Measurements from ENCODE around the gene CADM2.

CADM2 gene

DNA sequence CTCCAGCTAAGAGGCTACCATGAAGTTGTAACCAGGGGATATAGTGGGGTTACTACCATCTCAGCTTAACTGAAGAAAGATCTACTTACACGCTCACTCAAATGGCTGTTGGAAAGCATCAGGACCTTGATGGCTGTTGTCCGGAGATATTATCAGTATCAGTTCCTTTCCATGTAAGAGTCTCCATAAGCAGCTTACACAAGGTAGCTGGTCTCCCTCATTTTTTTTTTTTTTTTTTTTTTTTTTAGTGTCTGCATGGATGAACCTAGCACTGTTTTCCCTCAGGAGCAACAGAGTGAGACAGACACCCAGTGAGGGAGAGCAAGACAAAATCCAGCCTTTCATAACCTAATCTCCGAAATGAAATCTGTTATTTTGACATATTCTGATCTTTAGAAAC, 230.9 kb downstream of the CADM2 start:
- no peak for DNase-seq (ENCODE audit: low spot score)

DNA sequence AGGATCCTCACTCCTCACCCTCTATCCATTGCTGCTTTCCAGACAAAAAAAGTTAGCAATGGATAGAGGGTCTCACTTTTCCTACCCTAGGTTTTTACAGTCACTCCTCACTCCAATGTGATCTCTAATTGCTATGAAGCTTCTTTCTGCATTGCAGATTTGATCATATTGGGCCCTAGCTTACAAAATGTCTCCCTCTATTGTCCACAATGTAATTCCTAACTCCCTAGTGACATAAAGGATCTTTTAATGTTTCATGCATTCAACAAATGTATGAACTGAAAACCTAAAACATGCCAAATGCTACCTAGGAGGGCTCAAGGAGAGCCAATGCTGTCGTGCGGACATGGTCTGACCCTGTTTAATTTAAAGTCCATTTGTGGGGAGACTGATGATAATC, 234.8 kb downstream of the CADM2 start:
- DNase-seq (ENCODE audit: low spot score), result no peak

DNA sequence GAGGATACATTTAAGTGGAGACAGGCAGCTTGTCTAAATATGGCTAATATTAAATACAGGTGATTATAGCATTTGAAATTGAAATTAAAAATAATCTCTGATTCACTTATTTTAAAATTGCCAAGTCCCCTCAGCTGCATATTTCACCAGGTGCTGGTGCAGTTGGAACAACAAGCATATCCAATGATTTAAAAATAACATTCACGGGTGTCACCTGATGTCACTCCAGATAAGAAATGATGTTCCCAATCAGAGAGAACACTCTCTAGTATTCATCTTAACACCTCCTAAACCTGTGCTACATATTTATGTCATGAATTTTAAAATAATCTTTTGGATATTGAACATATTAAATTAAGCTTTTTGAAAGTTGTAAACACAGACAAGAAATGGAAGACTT, 249.9 kb downstream of the CADM2 start:
- DNase-seq (ENCODE audit: low spot score), result no peak

DNA sequence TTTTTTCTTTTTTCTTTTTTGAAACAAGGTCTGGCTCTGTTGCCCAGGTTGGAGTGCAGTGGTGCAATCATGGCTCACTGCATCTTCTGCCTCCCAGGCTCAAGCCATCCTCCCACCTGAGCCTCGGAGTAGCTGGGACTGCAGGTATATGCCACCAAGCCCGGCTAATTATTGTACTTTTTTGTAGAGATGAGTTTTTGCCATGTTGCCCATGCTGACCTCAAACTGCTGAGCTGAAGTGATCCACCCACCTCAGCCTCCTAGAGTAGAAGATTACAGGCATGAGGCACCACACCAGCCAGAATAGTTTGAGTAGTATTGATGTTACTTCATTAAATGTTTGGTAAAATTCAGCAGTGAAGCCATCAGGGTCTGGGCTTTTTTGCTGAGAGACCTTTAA, 251.8 kb downstream of the CADM2 start:
- DNase-seq (ENCODE audit: low spot score), result no peak

DNA sequence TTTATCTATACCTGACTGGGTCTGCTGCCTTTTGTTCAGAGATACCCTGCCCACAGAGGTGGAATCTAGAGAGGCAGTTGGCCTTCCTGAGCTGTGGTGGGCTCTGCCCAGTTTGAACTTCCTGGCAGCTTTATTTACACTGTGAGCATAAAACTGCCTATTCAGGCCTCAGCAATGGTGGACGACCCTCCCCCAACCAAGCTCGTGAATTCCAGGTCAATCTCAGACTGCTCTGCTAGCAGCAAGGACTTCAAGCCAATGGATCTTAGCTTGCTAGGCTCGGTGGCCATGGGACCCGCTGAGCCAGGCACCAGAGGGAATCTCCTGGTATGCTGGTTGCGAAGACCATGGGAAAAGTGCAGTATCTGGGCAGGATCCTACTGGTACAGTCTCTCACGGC, 270.2 kb downstream of the CADM2 start:
- DNase-seq (ENCODE audit: low spot score), result no peak

DNA sequence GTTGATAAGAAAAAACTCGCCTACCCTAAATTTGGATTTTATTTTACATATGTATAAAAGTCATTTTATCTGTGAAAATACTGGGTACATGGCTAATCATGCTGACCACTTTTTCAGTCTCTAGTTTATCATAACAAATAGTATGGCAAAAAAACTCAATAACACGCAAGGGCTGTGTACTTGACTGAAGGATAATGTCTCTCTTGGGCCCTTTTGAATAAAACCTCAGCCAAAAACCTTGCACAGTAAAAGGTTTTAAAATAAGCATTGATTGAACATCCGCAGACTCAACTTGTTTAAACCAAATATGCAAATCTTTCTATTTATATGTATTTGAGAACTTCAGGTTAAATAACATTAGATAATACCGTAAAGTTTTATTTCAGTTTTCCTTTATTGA, 285.3 kb downstream of the CADM2 start:
- DNase-seq (ENCODE audit: low spot score), result no peak

DNA sequence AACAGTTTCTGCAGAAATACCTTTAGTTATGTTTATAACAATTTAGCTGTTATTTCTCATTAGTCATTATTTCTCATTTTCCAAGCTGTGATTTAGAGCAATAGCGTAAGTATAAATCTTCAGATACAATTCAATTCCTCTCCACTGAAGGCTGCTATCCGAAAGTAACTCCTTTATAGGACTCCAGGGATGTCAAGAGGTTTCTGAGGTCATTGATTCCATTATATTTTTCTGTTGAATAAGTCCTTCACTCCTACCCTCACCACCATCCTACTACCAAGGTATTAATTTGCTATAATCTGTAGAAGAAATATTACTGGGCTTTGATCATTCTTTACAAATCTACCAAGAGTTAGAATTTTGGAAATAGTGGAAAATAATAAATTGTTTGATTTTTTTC, 285.7 kb downstream of the CADM2 start:
- no peak for DNase-seq (ENCODE audit: low spot score)

DNA sequence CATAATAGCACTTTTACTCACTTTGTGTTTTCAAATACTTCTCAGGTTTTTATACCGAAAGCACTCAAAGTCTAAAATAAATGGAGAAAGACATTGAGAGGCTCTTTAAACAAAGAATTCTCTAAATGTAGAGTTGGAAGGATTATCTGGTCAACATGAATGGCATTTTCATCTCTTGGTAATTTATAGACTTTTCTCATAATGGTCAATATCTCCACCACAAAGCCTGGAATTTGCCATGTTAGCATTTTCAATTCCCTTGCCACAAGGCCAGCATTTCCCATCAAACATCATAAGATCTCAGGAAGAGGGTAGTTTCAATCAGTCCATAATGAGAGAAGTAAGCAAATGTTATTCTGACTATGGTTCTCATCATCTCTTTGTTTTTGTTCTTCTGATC, 293.0 kb downstream of the CADM2 start:
- DNase-seq (ENCODE audit: low spot score), result no peak

DNA sequence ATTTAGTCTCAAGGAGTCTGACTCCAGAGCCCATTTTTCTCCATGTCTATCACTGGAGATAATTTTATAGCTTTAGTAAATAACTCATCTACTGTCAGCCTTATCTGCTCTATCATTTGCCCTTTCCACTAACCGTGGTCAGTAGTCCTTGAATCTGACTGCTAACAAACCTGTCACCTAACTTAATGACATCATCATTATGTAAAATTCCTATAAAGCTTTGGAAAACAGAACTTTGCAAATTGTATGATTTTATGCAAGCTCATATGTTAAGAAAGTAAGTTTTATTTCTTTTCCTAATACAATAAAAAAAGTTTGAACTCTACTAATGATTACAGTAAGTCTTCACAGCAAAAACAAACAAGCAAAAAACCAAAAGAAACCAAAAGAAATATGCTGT, 293.9 kb downstream of the CADM2 start:
- DNase-seq (ENCODE audit: low spot score), result no peak

DNA sequence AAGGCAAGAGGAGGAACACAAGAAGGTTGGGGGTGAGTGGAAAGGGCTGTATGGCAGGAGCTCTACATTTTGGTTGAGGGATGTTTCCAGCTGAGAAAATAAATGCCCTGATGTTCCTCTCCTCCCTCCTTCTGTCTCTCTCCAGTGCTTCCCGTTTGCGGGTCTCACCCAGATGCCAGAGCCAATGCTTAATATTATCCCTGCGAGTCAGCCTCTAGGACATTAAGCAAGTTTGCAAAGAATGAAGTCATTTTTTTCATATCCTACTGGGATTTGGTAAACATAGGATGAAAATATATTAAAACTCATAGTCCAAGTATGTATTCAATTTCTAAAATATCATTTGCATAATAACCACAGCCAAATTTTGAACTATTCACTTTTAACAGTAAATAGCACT, 295.9 kb downstream of the CADM2 start:
- no peak for DNase-seq (ENCODE audit: low spot score)

DNA sequence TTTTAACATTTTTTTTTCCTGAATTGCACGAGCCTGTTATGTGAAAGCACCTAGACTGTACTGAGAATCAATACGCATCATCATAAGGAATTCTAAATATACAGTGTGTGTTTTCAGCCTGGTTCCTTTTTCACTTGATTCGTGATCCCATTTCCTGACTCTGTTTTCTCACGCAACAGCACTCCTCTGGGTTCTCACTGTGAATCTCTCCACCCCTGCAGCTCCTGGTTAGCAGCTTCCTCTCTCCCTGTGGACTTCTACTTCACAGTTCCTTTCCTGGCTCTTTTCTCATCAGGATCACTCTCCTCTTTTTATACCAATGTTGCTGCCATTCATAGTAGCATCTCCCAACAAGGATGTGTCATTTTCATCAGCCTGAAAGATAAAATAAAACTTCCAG, 297.2 kb downstream of the CADM2 start:
- DNase-seq (ENCODE audit: low spot score), result no peak

DNA sequence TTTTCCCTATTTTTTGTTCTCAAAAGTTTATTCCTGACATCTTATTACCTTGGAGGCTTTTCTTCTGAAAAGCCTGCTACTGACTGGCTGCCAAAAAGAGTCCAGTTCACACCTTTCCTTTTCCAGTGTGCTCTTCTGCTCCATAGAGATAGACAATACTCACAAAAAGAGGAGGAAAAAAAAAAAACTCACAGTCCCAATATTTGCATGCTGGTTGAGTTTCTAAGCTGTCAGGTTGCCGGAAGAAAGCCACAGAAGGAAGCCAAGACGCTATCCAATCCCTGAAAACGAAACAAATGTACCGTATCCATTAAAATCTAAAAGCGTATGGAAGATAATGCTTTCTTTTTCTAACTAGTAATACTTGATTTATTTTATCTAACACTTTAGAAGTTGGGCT, 299.5 kb downstream of the CADM2 start:
- no peak for DNase-seq (ENCODE audit: low spot score)

DNA sequence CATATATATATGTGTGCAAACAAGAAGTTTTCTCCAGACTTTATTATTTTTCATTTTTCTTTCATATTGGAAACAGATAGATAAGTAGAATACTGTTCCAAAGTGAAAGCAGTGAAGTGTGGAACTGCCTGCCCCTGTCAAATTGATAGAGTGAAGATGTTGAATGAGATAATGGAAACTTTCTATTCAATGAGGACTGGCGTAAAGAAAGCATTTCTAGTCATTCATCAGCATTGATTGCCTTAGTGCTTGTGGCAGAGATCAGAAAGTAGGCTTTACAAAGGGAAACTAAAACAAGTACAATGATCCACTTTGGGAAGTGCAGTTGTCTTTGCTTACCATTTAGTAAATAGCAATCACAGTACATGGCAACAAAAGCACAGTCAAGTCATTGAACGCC, 300.0 kb downstream of the CADM2 start:
- DNase-seq (ENCODE audit: low spot score), result no peak

DNA sequence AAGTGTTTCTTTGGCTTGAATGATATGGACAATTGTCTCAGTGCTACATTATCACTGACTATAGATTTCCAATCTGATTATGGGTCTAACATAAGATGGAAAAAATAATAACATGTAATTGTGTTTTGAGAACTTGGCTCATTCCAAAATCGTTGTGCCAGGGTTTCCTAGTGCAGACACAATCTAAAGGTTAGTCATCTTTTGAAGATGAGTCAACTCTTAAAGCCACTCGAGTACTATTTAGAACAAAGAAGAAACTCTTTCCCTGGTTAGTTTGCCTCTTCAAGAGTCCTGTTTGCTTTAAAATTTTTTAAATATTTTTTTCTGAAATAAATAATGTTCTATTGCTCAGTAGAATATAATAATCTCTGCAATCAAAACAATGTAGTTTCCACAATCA, 301.0 kb downstream of the CADM2 start:
- no peak for DNase-seq (ENCODE audit: low spot score)

DNA sequence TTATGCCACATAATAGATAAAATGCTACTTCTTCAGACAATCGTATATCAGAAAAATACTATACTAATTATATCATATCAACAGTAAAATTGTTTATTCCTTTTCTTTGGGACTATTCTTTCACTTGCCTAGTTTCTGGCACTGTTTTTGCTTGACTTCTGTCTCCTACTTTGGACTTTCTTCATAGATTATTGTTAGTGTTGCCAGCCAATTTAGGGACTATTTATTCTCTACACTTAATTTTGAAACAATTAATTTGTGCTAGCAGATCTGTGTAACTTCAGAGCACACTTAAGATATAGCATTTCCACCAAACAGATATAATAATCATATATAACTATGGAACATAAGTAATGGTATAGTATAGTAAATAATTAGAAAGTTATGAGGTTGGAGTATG, 305.6 kb downstream of the CADM2 start:
- no peak for DNase-seq (ENCODE audit: low spot score)

DNA sequence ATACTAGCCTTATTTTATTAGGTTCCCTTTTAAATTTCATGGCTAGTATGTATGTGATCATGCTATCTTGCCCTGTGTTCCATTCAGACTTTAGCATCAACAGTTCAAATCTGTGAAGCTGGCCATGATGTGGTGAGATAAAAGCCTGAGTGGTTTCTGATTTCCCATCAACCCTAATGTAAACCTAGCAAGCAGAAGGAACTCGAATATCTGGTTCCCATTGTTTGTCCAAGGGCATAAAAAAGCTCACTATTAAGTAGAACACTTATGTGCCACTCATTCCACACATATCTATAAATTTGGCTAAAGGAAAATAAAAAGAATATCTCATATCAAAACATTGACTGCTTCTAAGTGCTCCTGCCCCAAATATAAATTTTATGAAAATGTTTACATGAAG, 311.7 kb downstream of the CADM2 start:
- DNase-seq (ENCODE audit: low spot score), result no peak

DNA sequence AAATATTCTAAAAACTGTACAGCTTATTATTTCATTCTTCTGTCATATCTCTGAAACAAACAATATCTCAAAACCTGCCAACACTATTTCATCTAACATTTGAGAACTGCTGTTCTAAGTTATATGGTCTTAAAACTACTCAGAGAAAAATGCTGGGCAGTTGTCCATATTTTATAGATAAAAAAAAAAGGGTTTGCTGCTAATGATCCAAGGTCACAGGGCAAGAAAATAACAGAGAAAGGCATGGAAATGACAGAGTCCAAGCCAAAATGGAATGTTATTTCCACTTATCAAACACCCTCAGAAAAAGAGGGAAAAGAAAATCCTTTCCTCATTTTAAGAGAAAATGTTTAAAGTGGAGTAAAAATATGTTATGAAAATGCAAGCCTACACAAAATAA, 313.1 kb downstream of the CADM2 start:
- DNase-seq (ENCODE audit: low spot score), result no peak

DNA sequence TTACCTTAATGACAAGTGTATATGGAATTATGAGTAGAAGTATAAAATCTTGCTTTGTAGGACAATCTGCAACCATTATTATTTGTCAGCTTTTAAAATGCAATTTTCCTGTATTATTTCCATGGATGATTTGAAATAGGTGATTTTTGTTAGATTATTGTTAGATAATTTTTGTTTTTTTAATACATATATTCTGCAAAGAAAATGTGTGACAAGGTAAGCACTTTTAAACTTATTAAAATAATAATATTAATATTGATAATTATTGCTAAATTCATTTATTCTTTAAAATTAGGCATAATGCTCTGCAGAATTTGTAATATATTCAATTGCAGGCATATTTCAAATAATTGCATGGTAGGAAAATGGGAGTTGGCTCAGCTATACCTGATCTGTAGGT, 329.5 kb downstream of the CADM2 start:
- DNase-seq (ENCODE audit: low spot score), result no peak

DNA sequence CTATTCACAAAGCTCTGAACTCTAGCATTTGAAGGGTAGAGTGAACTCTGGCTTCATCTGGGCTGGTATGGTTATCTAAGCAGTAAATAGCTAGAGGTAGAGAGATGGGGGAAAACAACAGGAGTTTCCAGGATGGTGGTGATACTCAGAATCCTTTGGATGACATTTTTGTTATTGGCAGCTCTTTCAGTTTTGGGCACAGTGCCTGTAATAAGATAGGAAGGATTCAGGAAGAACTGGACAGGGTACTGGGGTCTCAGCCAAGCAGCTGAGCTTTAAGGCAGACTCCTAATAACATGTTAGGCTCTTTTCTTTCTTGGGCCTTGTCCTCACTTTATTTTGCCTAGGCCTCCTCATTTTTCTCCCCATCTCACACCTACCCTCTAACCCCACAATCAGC, 338.5 kb downstream of the CADM2 start:
- DNase-seq (ENCODE audit: low spot score), result no peak

DNA sequence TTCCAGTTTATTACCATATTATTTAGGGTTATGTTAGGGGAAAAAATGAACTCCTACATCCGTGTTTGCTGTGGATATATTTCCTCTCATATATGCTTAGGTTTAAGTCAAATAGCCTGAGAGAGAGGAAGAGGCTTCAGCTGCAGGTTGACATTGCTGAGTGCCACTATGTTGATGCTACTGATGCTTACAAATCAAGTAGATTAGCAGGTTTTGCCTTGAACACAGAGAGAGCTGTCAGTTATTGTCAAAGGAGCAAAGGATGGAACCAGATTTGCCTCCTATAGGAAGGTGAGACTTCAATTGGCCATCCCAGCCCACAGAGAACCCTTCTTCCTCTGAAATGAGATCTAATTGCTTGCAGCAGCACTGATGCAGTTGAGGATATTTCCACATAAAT, 339.2 kb downstream of the CADM2 start:
- DNase-seq (ENCODE audit: low spot score), result no peak

DNA sequence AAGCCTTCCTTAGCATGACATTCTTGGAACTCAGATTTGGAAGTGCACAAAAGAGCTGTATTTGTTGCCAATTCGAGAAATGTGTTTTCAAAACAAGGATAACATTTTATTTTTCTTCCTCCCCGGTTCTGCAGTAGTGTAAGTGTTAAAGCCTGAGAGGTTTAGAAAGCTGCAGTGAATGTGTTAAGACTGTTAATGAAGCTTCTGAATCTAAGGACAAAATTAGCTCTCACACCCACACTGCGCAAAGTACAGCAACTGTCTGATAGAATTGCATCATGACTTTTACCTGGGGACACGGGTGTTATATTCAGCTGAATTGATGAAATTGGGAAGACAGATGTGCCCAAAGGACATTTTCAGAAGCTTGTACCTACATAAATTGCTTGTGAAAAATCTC, 344.4 kb downstream of the CADM2 start:
- no peak for DNase-seq (ENCODE audit: low spot score)

DNA sequence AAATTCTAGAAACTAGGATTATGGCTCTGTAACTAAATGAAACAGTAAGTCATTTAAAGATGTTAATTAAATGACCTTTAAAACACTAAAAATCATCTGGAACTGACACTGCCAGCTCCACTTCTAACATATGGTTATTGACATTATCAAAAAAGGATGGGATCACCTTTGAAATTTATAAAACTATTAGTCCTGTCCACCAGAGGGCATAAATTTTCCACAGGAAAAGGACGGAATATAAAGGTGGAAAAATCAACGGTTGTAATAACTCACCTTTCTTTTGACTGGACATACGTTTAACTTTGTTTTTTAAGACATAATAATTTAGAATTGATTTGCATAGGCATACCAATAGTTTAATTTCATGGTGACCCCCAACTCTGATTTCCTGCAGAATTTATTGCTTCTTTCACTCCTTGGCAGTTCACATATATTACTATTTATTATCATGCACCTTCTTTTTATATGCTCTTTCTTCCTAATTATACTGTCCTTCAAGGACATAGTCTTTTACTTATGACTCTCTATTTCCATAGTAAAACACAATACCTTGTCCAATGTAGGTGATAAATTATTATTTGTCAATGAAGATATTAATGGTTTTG, 345.7 kb downstream of the CADM2 start:
- peak; percentile 5 for DNase-seq (ENCODE audit: low spot score)

DNA sequence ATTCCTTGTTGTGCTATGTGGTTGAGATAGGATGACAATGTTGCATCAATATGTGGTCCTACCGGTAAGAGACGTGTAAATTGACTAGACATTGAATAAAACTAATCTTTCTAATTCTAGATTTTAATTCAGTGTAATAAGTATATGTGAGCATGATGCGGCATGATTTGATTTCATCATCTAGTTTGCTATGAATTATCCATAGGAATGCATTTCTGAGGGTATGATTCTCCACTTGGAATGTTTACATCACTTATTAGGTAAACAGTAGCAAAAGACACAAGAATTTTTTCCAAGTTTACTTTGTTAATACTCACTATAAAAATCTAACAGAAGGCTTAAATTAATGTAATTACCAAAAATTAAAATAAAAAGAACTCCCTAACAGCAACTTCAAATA, 353.5 kb downstream of the CADM2 start:
- no peak for DNase-seq (ENCODE audit: low spot score)

DNA sequence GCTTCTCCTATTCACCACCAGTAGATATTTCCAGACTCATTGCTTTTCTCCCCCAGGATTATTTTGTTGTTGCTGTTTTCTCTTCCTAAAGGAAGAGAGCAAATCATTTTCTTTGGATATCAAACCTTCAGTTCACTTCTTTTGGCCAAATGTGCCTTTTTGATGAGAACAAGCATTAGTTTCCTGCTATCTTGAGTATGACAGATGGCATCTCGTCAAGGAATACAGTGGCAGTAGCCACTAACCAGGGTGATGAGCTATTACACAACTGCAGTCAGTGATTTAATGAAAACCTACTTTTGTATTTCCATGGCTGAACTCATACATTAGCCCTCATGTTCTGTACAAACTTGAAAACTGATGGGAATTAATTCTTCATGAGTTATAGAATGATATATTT, 354.6 kb downstream of the CADM2 start:
- no peak for DNase-seq (ENCODE audit: low spot score)

DNA sequence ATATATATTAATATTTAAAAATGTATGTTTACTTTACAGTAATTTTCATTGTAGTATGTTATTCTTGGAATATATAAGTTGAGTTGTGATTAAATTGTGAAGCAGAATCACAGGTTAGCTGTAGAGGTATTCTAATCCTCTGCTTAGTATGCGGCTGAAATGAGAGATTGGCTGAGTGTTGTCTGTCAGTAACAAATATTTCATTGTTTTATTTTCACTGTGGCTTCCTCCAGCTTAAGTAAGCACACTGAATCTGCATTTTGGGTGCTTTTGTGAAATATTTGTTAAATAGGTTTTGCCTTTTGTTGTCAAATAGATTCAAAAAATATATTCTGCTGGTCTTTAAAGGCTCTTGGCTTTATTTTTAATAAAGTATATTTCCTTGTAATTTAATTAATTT, 357.5 kb downstream of the CADM2 start:
- DNase-seq (ENCODE audit: low spot score), result no peak
